HepG2 (cell line): Measurements from ENCODE around the gene CYP4V2. TPM values are rescaled to one million over a fixed set of nuclear protein-coding genes. Genes with fewer than 3 reads are reported as not detected.

Experiments
- AHR ChIP-seq: IDR thresholded peaks from 2 replicates; pipeline ENCODE4 v1.6.1; 2018; ENCODE audit warnings: missing genetic modification reagents, missing compliant biosample characterization
- MEIS1 ChIP-seq: sonication (generic); formaldehyde crosslinking; IDR thresholded peaks from 2 replicates; pipeline ENCODE4 v1.9.0; 2021; ENCODE audit warnings: mild to moderate bottlenecking, missing genetic modification reagents, moderate library complexity, borderline replicate concordance
- NAIF1 ChIP-seq: sonication (generic); formaldehyde crosslinking; IDR thresholded peaks from 2 replicates; pipeline ENCODE4 v1.5.0; 2020; ENCODE audit warnings: mild to moderate bottlenecking, missing genetic modification reagents, borderline replicate concordance
- RXRB ChIP-seq: IDR thresholded peaks from 2 replicates; pipeline ENCODE4 v1.6.1; 2016; ENCODE audit warnings: borderline replicate concordance, missing genetic modification reagents, missing compliant biosample characterization
- ZNF563 ChIP-seq: sonication (generic); formaldehyde crosslinking; IDR thresholded peaks from 2 replicates; pipeline ENCODE4 v1.8.0; 2022; ENCODE audit warnings: mild to moderate bottlenecking, moderate library complexity, missing genetic modification reagents
- ZNF607 ChIP-seq: sonication (generic); formaldehyde crosslinking; IDR thresholded peaks from 2 replicates; pipeline ENCODE4 v1.5.1; 2020; ENCODE audit warnings: missing genetic modification reagents, mild to moderate bottlenecking, borderline replicate concordance
- polyA plus RNA-seq, 8 experiments: library from polyadenylated mRNA; depleted of rRNA in 3 of 8; stranded (reverse) in 7 of 8; unstranded in 1 of 8; fragments of >200 nt; fragmentation: Illumina TruSeq in 4 of 8; extraction: Trizol in 4 of 8; gene quantifications; 2 replicates each; pipeline versions ENCODE4 v1.2.1 to v1.2.3, GENCODE V29; 2011 to 2016; ENCODE audit warnings: low read depth in 4 of 8, missing spikeins in 1 of 8, mixed read lengths in 1 of 8; ENCODE audit not compliant: insufficient read depth in 1 of 8
- total RNA-seq, 5 experiments: library from RNA; depleted of rRNA; stranded (reverse); fragments of >200 nt; fragmentation: Illumina TruSeq; extraction: Trizol; gene quantifications; 2 replicates each; pipeline ENCODE4 v1.2.3, GENCODE V29; 2016; ENCODE audit warnings: low read depth in 1 of 5
- TF ChIP-seq, protein P1 (sequence below): sonication (generic); formaldehyde crosslinking; IDR thresholded peaks from 2 replicates; pipeline ENCODE4 v1.4.0; 2020; ENCODE audit warnings: missing genetic modification reagents, mild to moderate bottlenecking, borderline replicate concordance
- TF ChIP-seq, protein P2 (sequence below): sonication (generic); formaldehyde crosslinking; IDR thresholded peaks from 2 replicates; pipeline ENCODE4 v1.4.0; 2020; ENCODE audit warnings: missing genetic modification reagents, borderline replicate concordance

CYP4V2 gene
- total and polyA plus RNA-seq, 2 of the 13 experiments (the other 11 are each of a cell fraction or from before 2014, with no cell fraction given) = 4.7 to 7.2 TPM

DNA sequence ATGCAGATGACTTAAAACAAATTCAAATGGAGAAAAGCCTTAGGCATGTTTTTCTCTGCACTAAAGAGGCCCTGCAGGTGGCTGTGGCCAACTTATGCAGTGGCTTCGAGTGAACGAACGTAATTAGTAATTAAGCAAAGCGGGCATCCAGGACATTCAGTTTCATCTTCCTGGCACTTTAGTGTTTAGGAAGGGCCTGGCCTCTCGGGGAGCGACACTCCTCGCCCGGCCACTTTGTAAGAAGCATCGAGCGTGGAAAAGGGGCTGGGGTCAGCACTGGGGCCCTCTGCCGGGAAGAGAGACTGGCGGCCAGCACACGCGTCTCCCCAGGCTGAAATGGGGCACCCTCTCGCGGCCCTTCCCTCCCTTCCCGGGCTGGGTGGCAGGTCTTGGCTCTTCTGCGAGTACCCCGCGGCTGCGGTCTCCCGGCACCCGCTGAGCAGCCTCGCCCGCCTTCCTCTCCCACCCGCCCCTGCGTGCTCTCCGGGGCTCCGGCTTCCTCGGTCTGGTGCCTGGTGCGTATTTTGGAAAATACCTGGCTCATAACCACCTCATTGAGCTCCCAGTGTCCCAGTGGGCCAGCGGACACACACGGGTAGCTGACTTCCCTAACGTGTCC lies 677 bp upstream of the CYP4V2 start (continued):
- no peak for TF ChIP-seq RXRB
- no peak for TF ChIP-seq ZNF563 (CRISPR knock-in tag)
- TF ChIP-seq NAIF1 (CRISPR knock-in tag) = peak; percentile 45; the same call in 1 of the 2 replicates
- TF ChIP-seq, protein P1, sequence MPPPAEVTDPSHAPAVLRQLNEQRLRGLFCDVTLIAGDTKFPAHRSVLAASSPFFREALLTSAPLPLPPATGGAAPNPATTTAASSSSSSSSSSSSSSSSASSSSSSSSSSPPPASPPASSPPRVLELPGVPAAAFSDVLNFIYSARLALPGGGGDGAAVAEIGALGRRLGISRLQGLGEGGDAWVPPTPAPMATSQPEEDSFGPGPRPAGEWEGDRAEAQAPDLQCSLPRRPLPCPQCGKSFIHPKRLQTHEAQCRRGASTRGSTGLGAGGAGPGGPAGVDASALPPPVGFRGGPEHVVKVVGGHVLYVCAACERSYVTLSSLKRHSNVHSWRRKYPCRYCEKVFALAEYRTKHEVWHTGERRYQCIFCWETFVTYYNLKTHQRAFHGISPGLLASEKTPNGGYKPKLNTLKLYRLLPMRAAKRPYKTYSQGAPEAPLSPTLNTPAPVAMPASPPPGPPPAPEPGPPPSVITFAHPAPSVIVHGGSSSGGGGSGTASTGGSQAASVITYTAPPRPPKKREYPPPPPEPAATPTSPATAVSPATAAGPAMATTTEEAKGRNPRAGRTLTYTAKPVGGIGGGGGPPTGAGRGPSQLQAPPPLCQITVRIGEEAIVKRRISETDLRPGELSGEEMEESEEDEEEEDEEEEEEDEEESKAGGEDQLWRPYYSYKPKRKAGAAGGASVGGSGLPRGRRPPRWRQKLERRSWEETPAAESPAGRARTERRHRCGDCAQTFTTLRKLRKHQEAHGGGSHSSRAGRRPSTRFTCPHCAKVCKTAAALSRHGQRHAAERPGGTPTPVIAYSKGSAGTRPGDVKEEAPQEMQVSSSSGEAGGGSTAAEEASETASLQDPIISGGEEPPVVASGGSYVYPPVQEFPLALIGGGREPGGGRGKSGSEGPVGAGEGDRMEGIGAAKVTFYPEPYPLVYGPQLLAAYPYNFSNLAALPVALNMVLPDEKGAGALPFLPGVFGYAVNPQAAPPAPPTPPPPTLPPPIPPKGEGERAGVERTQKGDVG (CRISPR knock-in tag) = 0 out of 2 replicates have a peak, but pooled peaks have one; percentile 29
- TF ChIP-seq AHR (CRISPR knock-in tag) = no peak
- TF ChIP-seq, protein P2, sequence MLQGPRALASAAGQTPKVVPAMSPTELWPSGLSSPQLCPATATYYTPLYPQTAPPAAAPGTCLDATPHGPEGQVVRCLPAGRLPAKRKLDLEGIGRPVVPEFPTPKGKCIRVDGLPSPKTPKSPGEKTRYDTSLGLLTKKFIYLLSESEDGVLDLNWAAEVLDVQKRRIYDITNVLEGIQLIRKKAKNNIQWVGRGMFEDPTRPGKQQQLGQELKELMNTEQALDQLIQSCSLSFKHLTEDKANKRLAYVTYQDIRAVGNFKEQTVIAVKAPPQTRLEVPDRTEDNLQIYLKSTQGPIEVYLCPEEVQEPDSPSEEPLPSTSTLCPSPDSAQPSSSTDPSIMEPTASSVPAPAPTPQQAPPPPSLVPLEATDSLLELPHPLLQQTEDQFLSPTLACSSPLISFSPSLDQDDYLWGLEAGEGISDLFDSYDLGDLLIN (CRISPR knock-in tag) = 0 out of 2 replicates have a peak, but pooled peaks have one; percentile 23
- 0 out of 2 replicates have a peak, but pooled peaks have one; percentile 13 for TF ChIP-seq ZNF607
- TF ChIP-seq MEIS1 (CRISPR knock-in tag) = peak; percentile 38; the same call in 1 of the 2 replicates
